HL-60 (cell line): ENCODE results near the gene NSL1.

Source experiments
- DNase-seq, 2 experiments: peaks; one replicate each; pipeline ENCODE4 v3.0.0-alpha.2; 2010 to 2020; ENCODE audit warnings: low read depth in 1 of 2, low spot score in 1 of 2
- H3K27ac ChIP-seq: fragments of 250-450 bp; sonication (Bioruptor Pico); replicated peaks from 2 replicates; pipeline ENCODE4 v1.5.1; 2020; ENCODE audit warnings: mild to moderate bottlenecking, moderate library complexity
- H3K27me3 ChIP-seq: fragments of 250-450 bp; sonication (Bioruptor Pico); 2 replicates; pipeline ENCODE4 v1.5.1; 2021; ENCODE audit warnings: mild to moderate bottlenecking, moderate library complexity; ENCODE audit not compliant: insufficient read depth, poor library complexity, severe bottlenecking
- H3K4me3 ChIP-seq: replicated peaks from 2 replicates; pipeline ENCODE4 v1.5.1; 2011; ENCODE audit warnings: mild to moderate bottlenecking, control low read depth, low read length; ENCODE audit not compliant: insufficient read depth
- GABPA ChIP-seq: IDR thresholded peaks from 2 replicates; pipeline ENCODE4 v1.6.1; 2012; ENCODE audit warnings: low read depth
- POLR2AphosphoS5 ChIP-seq: IDR thresholded peaks from 2 replicates; pipeline ENCODE4 v1.6.1; 2012; ENCODE audit warnings: low read depth
- REST ChIP-seq: IDR thresholded peaks from 2 replicates; pipeline ENCODE4 v1.6.1; 2012; ENCODE audit warnings: low read depth; ENCODE audit not compliant: insufficient replicate concordance
- SPI1 ChIP-seq: IDR thresholded peaks from 2 replicates; pipeline ENCODE4 v1.6.1; 2012; ENCODE audit warnings: low read depth, mild to moderate bottlenecking, borderline replicate concordance
- TF ChIP-seq, protein P1 (sequence below): IDR thresholded peaks from one replicate; pipeline ENCODE4 v1.5.1; 2011; ENCODE audit warnings: low read length, control low read depth, inconsistent platforms; ENCODE audit not compliant: insufficient read depth

Gene NSL1

DNA sequence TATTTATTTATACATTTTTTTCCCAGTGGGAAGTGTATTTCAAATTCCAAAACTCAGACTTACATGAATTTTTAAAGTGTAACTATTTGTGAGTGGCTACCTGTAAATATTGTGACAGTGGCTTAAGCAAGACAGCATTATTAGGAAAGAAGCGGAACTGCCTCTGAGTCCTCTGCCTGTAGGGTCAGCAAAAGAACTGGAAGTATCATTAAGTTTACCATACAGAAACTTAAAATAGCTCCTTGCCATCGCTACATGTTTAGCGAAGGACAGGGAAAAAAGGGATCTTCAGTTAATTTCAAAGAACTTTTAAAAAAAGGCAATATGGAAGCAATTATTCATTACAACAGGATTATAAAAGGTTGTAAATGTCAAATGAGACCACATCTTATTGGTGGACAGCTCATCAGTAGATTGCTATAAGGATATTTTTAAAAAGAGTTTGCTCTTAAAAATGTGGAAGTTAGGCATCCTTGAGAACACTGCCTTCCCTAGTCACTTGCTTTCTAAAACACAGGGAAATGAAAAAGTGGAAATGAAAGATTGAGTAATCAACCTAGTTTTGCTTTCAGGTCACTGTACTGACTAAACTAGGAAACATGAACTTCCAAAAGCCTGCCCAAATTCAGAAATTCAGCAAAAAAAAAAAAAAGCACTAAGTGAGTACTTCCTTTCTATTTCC is 39.2 kb downstream of the NSL1 start:
- DNase-seq = peak in 1 of 2 experiments; percentile 21
- Histone ChIP-seq H3K27me3 (no peaks in the 10 kb centered on the region), H3K27ac (no peak overlapping the region), H3K4me3 (no peak overlapping the region)
- TF ChIP-seq SPI1 = peak; percentile 42
- TF ChIP-seq POLR2AphosphoS5 = no peak

GRCh38 chr1:212749821-212750535 is 41.6 kb downstream of the NSL1 start:
- no peak overlapping the region for H3K4me3 ChIP-seq
- no peak for DNase-seq
- H3K27ac ChIP-seq = no peak overlapping the region
- H3K27me3 ChIP-seq = no peaks in the 10 kb centered on the region
- no peak for TF ChIP-seq GABPA
- TF ChIP-seq, protein P1, sequence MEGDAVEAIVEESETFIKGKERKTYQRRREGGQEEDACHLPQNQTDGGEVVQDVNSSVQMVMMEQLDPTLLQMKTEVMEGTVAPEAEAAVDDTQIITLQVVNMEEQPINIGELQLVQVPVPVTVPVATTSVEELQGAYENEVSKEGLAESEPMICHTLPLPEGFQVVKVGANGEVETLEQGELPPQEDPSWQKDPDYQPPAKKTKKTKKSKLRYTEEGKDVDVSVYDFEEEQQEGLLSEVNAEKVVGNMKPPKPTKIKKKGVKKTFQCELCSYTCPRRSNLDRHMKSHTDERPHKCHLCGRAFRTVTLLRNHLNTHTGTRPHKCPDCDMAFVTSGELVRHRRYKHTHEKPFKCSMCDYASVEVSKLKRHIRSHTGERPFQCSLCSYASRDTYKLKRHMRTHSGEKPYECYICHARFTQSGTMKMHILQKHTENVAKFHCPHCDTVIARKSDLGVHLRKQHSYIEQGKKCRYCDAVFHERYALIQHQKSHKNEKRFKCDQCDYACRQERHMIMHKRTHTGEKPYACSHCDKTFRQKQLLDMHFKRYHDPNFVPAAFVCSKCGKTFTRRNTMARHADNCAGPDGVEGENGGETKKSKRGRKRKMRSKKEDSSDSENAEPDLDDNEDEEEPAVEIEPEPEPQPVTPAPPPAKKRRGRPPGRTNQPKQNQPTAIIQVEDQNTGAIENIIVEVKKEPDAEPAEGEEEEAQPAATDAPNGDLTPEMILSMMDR = peak; percentile 29

DNA sequence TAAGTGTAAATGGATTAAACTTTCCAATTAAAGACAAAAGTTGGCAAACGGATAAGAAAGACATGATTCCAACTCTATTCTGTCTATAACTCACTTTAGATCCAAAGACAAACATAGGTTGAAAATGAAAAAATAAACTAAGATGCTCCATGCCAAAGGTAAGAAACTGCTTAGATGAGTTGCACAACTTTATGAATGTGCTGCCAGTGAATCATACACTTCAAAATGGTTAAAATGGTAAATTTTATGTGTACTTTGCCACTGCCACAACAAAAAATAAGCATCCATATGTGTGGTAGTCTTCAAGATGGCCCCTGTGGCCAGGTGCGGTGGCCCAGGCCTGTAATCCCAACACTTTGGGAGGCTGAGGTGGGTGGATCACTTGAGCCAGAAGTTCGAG is 45.0 kb downstream of the NSL1 start:
- Histone ChIP-seq H3K27ac (no peak overlapping the region), H3K4me3 (no peak overlapping the region), H3K27me3 (no peaks in the 10 kb centered on the region)
- no peak for DNase-seq
- TF ChIP-seq SPI1 = no peak

DNA sequence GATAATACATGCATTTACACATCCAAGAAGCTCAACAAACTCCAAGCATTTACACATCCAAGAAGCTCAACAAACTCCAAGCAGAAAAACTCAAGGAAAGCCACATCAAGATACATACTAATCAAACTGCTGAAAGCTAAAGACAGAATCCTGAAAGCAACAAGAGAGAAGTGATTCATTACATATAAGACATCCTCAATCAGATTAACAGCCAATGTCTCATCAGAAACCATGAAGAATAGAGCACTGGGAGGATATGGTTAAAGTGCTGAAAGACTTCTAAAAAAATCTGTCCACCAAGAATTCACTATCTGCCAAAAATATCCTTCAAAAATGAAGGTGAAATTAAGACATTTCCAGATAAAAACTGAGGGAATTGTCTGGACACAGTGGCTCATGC is 46.3 kb downstream of the NSL1 start:
- TF ChIP-seq SPI1 = no peak
- DNase-seq = no peak
- Histone ChIP-seq H3K27me3 (no peaks in the 10 kb centered on the region), H3K4me3 (no peak overlapping the region), H3K27ac (no peak overlapping the region)

DNA sequence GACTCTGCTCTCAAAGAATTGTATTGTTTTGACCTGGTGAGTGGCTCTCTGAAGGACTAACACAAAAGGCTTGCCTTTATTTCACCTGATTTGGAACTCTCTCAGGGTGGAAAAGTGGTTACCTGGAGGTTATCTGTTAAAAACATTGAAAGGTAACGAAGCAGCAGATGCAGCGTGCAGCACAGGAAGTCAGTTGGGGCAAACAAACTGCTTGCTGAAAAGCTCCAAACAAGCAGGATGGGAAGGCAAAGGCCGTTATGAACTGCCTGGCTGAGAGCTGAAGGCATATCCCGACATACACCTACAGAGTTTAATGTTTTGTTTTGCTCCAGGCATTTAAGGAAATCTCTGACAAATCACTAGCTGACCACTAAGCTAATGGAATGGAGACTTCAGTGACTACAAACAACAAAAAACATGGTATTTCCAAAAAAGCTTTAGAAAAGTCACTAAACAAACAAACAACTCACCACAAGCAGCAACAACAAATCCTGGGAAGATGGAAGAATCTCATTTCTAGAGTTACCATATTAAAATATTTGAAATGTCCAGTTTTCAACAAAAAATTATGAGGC is 47.6 kb downstream of the NSL1 start:
- DNase-seq = no peak
- H3K27me3 ChIP-seq = no peaks in the 10 kb centered on the region
- H3K27ac ChIP-seq = no peak overlapping the region
- no peak overlapping the region for H3K4me3 ChIP-seq
- TF ChIP-seq, protein P1 = no peak
- TF ChIP-seq GABPA = no peak
- TF ChIP-seq REST = no peak
- no peak for TF ChIP-seq SPI1
- TF ChIP-seq POLR2AphosphoS5 = no peak

- no peak for DNase-seq
- TF ChIP-seq REST (peak; percentile 25), GABPA (no peak)
- no peak overlapping the region for H3K4me3 ChIP-seq
Measured at GRCh38 chr1:212738330-212738729, 53.2 kb downstream of the NSL1 start.

More at GRCh38 chr1:212738330-212738729, 53.2 kb downstream of the NSL1 start:
- Histone ChIP-seq H3K27ac (no peak overlapping the region), H3K27me3 (no peaks in the 10 kb centered on the region)
